ENCODE measurements around the gene CACNB2. TPM values are rescaled to one million over a fixed set of nuclear protein-coding genes. Genes with fewer than 3 reads are reported as not detected.

The CACNB2 gene
- total RNA-seq, 2 experiments from 2014 or later: not detected

GRCh38 chr10:18401416-18402195 lies 261.4 kb downstream of the CACNB2 start:
- Mint-ChIP-seq H3K9me3 (no peaks in the 10 kb centered on the region), H3K4me3 (no peak overlapping the region)

GRCh38 chr10:18402853-18403252 lies 262.6 kb downstream of the CACNB2 start:
- Mint-ChIP-seq H3K27me3 (peaks cover 20% of the 10 kb centered on the region), H3K27ac (no peak overlapping the region), H3K4me1 (peaks cover 7% of the 10 kb centered on the region), H3K4me3 (no peak overlapping the region), H3K36me3 (ENCODE audit: low read depth) (no peaks in the 10 kb centered on the region), H3K9me3 (no peaks in the 10 kb centered on the region)
- POLR2A ChIA-PET: no interaction called here
- DNase-seq: no peak
- CTCF ChIA-PET: no interaction called here

More at GRCh38 chr10:18401416-18402195, 261.4 kb downstream of the CACNB2 start:
- Mint-ChIP-seq H3K27me3 (peaks cover 20% of the 10 kb centered on the region), H3K27ac (no peak overlapping the region), H3K4me1 (peaks cover 7% of the 10 kb centered on the region), H3K36me3 (ENCODE audit: low read depth) (no peaks in the 10 kb centered on the region)
- CTCF ChIA-PET: no interaction called here
- POLR2A ChIA-PET: no interaction called here
- no peak for DNase-seq

GRCh38 chr10:18404530-18404929 lies 264.3 kb downstream of the CACNB2 start:
- no peak overlapping the region for H3K4me3 Mint-ChIP-seq
- no peaks in the 10 kb centered on the region for H3K9me3 Mint-ChIP-seq
- ChIA-PET POLR2A (no interaction called here), CTCF (no interaction called here)
- H3K27me3 Mint-ChIP-seq: peaks cover 20% of the 10 kb centered on the region
- peaks cover 7% of the 10 kb centered on the region for H3K4me1 Mint-ChIP-seq
- no peak for DNase-seq
- no peak overlapping the region for H3K27ac Mint-ChIP-seq
- no peaks in the 10 kb centered on the region for H3K36me3 Mint-ChIP-seq (ENCODE audit: low read depth)

GRCh38 chr10:18406136-18406535 lies 265.9 kb downstream of the CACNB2 start:
- POLR2A ChIA-PET: no interaction called here

GRCh38 chr10:18409599-18410397 lies 269.6 kb downstream of the CACNB2 start:
- Mint-ChIP-seq H3K4me1 (no peaks in the 10 kb centered on the region), H3K27ac (no peak overlapping the region), H3K9me3 (no peaks in the 10 kb centered on the region), H3K4me3 (no peak overlapping the region), H3K27me3 (no peaks in the 10 kb centered on the region), H3K36me3 (ENCODE audit: low read depth) (no peaks in the 10 kb centered on the region)
- no peak for DNase-seq
- ChIA-PET CTCF (no interaction called here), POLR2A (no interaction called here)

More at GRCh38 chr10:18406136-18406535, 265.9 kb downstream of the CACNB2 start:
- no peak overlapping the region for H3K27ac Mint-ChIP-seq
- DNase-seq: no peak
- CTCF ChIA-PET: interaction anchor here (0.7 to 1.1 kb wide), 2 partner anchors 16 to 107 kb away, joined by 3 read pairs; no protein-coding TSS in a partner anchor
- no peaks in the 10 kb centered on the region for H3K36me3 Mint-ChIP-seq (ENCODE audit: low read depth)
- H3K4me3 Mint-ChIP-seq: no peak overlapping the region
- H3K27me3 Mint-ChIP-seq: peaks cover 11% of the 10 kb centered on the region
- H3K9me3 Mint-ChIP-seq: no peaks in the 10 kb centered on the region
- H3K4me1 Mint-ChIP-seq: peaks cover under 1% of the 10 kb centered on the region

- Mint-ChIP-seq H3K27ac (no peak overlapping the region), H3K27me3 (no peaks in the 10 kb centered on the region), H3K36me3 (ENCODE audit: low read depth) (no peaks in the 10 kb centered on the region)
These were observed 273.8 kb downstream of the CACNB2 start for GRCh38 chr10:18414061-18414460.

GRCh38 chr10:18417950-18418527 lies 277.8 kb downstream of the CACNB2 start:
- DNase-seq: no peak
- Mint-ChIP-seq H3K27me3 (peaks cover 3% of the 10 kb centered on the region), H3K9me3 (no peaks in the 10 kb centered on the region), H3K4me3 (no peak overlapping the region), H3K4me1 (no peaks in the 10 kb centered on the region), H3K27ac (no peak overlapping the region), H3K36me3 (ENCODE audit: low read depth) (no peaks in the 10 kb centered on the region)
- ChIA-PET CTCF (no interaction called here), POLR2A (no interaction called here)

More at GRCh38 chr10:18414061-18414460, 273.8 kb downstream of the CACNB2 start:
- no peaks in the 10 kb centered on the region for H3K4me1 Mint-ChIP-seq
- no peaks in the 10 kb centered on the region for H3K9me3 Mint-ChIP-seq
- H3K4me3 Mint-ChIP-seq: no peak overlapping the region
- ChIA-PET CTCF (no interaction called here), POLR2A (no interaction called here)
- DNase-seq: no peak

- no peak overlapping the region for H3K27ac Mint-ChIP-seq
- no peak for DNase-seq
- no peaks in the 10 kb centered on the region for H3K4me1 Mint-ChIP-seq
- no peaks in the 10 kb centered on the region for H3K9me3 Mint-ChIP-seq
- H3K4me3 Mint-ChIP-seq: no peak overlapping the region
- no peaks in the 10 kb centered on the region for H3K36me3 Mint-ChIP-seq (ENCODE audit: low read depth)
- CTCF ChIA-PET: no interaction called here
- POLR2A ChIA-PET: no interaction called here
- peaks cover 3% of the 10 kb centered on the region for H3K27me3 Mint-ChIP-seq
These were observed 278.5 kb downstream of the CACNB2 start for GRCh38 chr10:18418541-18419215.

GRCh38 chr10:18419945-18420344 lies 279.7 kb downstream of the CACNB2 start:
- no peaks in the 10 kb centered on the region for H3K36me3 Mint-ChIP-seq (ENCODE audit: low read depth)
- no peak for DNase-seq
- H3K27me3 Mint-ChIP-seq: peaks cover 4% of the 10 kb centered on the region
- POLR2A ChIA-PET: no interaction called here
- CTCF ChIA-PET: no interaction called here
- H3K4me3 Mint-ChIP-seq: no peak overlapping the region
- no peaks in the 10 kb centered on the region for H3K4me1 Mint-ChIP-seq
- no peaks in the 10 kb centered on the region for H3K9me3 Mint-ChIP-seq
- H3K27ac Mint-ChIP-seq: no peak overlapping the region

- Mint-ChIP-seq H3K9me3 (no peaks in the 10 kb centered on the region), H3K4me3 (no peak overlapping the region), H3K27me3 (peaks cover 4% of the 10 kb centered on the region), H3K36me3 (ENCODE audit: low read depth) (no peaks in the 10 kb centered on the region), H3K27ac (no peak overlapping the region), H3K4me1 (no peaks in the 10 kb centered on the region)
- CTCF ChIA-PET: interaction anchor here (0.7 kb wide), 1 partner anchor 15 kb away, joined by 3 read pairs; no protein-coding TSS in a partner anchor
- POLR2A ChIA-PET: no interaction called here
- DNase-seq: no peak
These were observed 281.6 kb downstream of the CACNB2 start for GRCh38 chr10:18421726-18422293.

- Mint-ChIP-seq H3K9me3 (no peaks in the 10 kb centered on the region), H3K4me1 (no peaks in the 10 kb centered on the region), H3K27ac (no peak overlapping the region), H3K4me3 (no peak overlapping the region), H3K27me3 (peaks cover 4% of the 10 kb centered on the region), H3K36me3 (ENCODE audit: low read depth) (no peaks in the 10 kb centered on the region)
- DNase-seq: no peak
- ChIA-PET CTCF (no interaction called here), POLR2A (no interaction called here)
These were observed 282.9 kb downstream of the CACNB2 start for GRCh38 chr10:18423058-18423637.

- POLR2A ChIA-PET: no interaction called here
- no peak overlapping the region for H3K4me3 Mint-ChIP-seq
- no peaks in the 10 kb centered on the region for H3K9me3 Mint-ChIP-seq
These were observed 284.0 kb downstream of the CACNB2 start for GRCh38 chr10:18424200-18424599.

More at GRCh38 chr10:18424200-18424599, 284.0 kb downstream of the CACNB2 start:
- Mint-ChIP-seq H3K4me1 (no peaks in the 10 kb centered on the region), H3K36me3 (ENCODE audit: low read depth) (no peaks in the 10 kb centered on the region), H3K27me3 (peaks cover 4% of the 10 kb centered on the region), H3K27ac (no peak overlapping the region)
- CTCF ChIA-PET: no interaction called here
- DNase-seq: no peak

Measured in activated CD4-positive, alpha-beta T cell treated with anti-CD3 and anti-CD28 coated beads, Interleukin-2, amount 10 ng/mL, durations not matched to agents 7 days and 5 days (primary cell).